Mucosa of descending colon (tissue), 3 donors: ENCODE measurements around the gene HSF5. TPM values are rescaled to one million over a fixed set of nuclear protein-coding genes. Genes with fewer than 3 reads are reported as not detected.
A peak's percentile ranks its signal among the peaks of the same experiment; 100 is the strongest.

ENCODE experiments used
- ATAC-seq: fragments of 200-7000 bp; cut with Tn5 transposase; one replicate; pipeline ENCODE4 v1.9.1; 2020; ENCODE audit warnings: mild to moderate bottlenecking, moderate library complexity
- DNase-seq, 3 donors: peaks; one replicate each; pipeline ENCODE4 v3.0.0-alpha.2; 2020
- H3K36me3 ChIP-seq: fragments of 200-600 bp; one replicate; pipeline ENCODE4 v1.8.0; 2021; ENCODE audit warnings: low read depth, mild to moderate bottlenecking
- H3K4me1 ChIP-seq: fragments of 200-600 bp; one replicate; pipeline ENCODE4 v1.8.0; 2021; ENCODE audit warnings: low read depth, mild to moderate bottlenecking
- H3K4me3 ChIP-seq: fragments of 200-600 bp; one replicate; pipeline ENCODE4 v1.8.0; 2021; ENCODE audit warnings: mild to moderate bottlenecking
- H3K9me3 ChIP-seq: fragments of 200-600 bp; one replicate; pipeline ENCODE4 v1.8.0; 2021; ENCODE audit warnings: mild to moderate bottlenecking
- CTCF ChIP-seq: fragments of 200-600 bp; IDR thresholded peaks from one replicate; pipeline ENCODE4 v1.8.0; 2022; ENCODE audit warnings: antibody characterized with exemption, mild to moderate bottlenecking
- intact Hi-C, 2 donors: fragments of 100-400 bp; cut with DNase I in 1 of 2; cut with micrococcal nuclease in 1 of 2; formaldehyde crosslinking; loops; one replicate each; pipeline versions ENCODE4 v1.11.0 to v1.11.1; 2022; cut with DNase I, micrococcal nuclease
- total RNA-seq, 3 donors: library from RNA; stranded (reverse); fragmentation: NEBNext Ultra II Directional in 2 of 3; extraction: Animal tissue kit (Norgen Biotek cat#: 25700) in 2 of 3; gene quantifications; one replicate each; pipeline versions ENCODE4 v1.2.1 to v1.2.4, GENCODE V29; 2021 to 2023
- donor health status: DM: no; HTN: no; CAD: no; lungs with moderate emphysema.
- donor health status: DM: no; HTN: no; CAD: no.
- donor health status: DM: no; HTN: yes; CAD: no.

HSF5 gene
- total RNA-seq, 3 donors from 2014 or later = 0.07 to 0.09 TPM; not detected in 1

DNA sequence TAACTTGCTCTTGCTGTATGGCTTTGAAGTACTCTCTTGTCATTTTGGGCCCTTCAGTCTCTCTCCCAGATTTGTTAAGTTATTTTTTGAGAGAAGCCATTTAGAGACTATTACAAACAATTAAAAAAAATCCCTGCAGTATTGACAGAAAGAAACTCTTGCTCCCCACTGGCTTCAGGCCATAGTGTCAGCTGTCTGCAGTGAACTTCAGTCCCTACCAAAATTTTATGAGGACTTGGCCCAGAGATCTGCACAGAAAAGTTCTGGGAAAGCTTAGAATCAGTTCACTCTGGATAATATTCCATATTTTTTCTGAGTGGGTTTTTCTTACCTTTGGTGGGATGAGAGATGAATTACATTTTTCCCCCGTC lies 105.4 kb downstream of the HSF5 start:
- ATAC-seq = no peak
- TF ChIP-seq CTCF = no peak

DNA sequence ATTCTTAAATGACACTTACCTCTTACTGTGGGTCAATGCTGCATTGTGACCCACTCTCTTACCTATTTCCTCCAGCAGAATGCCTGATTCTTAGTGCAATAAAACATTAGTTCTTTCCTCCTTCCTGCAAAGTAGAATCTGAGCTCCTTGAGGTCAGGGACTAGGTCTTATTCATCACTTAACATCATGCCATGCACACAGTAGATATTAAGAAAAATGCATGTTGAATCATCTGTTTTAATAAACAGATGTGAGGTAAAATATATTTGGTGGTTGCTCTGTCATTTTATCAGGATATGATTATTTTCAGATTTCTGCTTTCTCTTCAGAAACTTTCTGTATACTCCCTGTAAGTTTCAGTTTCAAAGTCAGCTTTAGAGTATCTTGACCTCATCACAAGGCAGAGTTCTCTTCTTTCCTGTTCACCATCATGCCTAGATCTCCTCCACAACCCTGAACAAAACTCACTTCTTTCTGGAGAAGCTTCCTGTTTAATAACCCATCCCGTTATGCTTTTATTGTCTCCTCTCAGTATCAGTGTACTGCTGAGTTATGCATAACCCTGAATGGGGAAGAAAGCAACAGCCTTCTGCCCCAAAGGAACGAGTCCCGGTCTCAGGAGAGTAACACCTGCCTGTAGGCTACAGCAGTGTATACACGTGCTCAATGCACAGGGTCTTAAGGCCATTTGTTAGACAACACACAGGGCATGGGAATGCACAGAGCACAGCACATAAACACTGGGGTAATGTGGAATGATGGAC lies 105.9 kb downstream of the HSF5 start:
- TF ChIP-seq CTCF = no peak
- no peaks in the 10 kb centered on the region for H3K36me3 ChIP-seq
- H3K4me3 ChIP-seq = no peak overlapping the region
- DNase-seq (no peak), ATAC-seq (peak; percentile 16)
- peaks cover 60% of the 10 kb centered on the region for H3K4me1 ChIP-seq
- intact Hi-C loops = no loop called here
- no peaks in the 10 kb centered on the region for H3K9me3 ChIP-seq

More for the DNA sequence above, 105.4 kb downstream of the HSF5 start:
- intact Hi-C loops = no loop called here
- no peaks in the 10 kb centered on the region for H3K9me3 ChIP-seq
- H3K4me1 ChIP-seq = peaks cover 62% of the 10 kb centered on the region
- DNase-seq = peak in 1 of 3 donors; percentile 63
- no peak overlapping the region for H3K4me3 ChIP-seq
- no peaks in the 10 kb centered on the region for H3K36me3 ChIP-seq

DNA sequence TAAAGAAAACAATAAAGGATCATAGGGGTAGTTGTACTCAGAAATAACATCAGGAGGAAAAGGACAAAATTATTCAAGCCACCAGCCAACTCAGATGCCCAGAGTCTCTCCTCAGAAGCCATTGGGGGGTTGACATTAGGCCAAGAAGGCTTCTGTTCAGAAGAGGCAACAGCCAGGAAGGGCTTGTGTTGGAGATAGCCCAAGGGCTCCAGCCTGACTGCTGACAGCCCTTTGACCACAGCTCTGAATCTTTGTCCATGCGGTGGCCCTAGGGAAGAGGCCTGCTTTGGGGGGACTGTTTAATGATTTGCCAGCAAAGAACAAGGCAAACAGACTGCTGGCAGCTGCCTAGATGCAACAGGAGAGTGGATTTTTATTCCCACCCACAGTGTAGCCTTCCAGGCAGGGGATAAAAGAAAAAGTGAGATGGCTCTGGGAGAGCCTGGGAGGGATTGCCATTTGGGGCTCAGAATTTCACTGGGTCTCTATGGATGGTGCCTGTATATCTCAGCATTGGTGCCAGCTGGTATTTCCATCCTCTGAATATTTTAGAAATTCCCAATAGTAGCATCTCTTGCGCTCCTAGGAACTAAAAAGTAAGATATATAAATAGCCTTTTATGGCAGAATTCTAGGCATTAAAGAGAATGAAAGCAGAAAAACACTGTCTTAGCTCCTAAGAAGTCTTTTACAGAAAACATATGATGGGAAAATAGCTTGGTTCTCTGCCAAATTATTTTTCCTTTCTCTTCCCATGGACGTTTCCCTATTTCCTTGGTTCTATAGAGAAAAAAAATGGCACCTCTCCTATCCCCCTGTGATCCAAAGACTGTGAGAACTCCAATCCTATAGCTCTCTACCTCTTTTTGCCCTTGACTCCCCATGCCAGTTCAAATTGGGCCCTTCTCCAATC lies 106.8 kb downstream of the HSF5 start:
- ATAC-seq (peak; percentile 35), DNase-seq (peak in 1 of 3 donors; percentile 36)
- intact Hi-C loops = no loop called here
- Histone ChIP-seq H3K36me3 (no peaks in the 10 kb centered on the region), H3K4me1 (peaks cover 61% of the 10 kb centered on the region), H3K9me3 (no peaks in the 10 kb centered on the region), H3K4me3 (no peak overlapping the region)
- no peak for TF ChIP-seq CTCF

- intact Hi-C loops = no loop called here
- no peak for TF ChIP-seq CTCF
These were observed 107.7 kb downstream of the HSF5 start for GRCh38 chr17:58380207-58381123.

GRCh38 chr17:58379511-58379824 lies 108.7 kb downstream of the HSF5 start:
- no peak for DNase-seq
- Histone ChIP-seq H3K4me1 (peaks cover 68% of the 10 kb centered on the region), H3K4me3 (no peak overlapping the region), H3K36me3 (no peaks in the 10 kb centered on the region), H3K9me3 (no peaks in the 10 kb centered on the region)
- intact Hi-C loops = no loop called here
- no peak for TF ChIP-seq CTCF
- no peak for ATAC-seq

More at GRCh38 chr17:58380207-58381123, 107.7 kb downstream of the HSF5 start:
- Histone ChIP-seq H3K4me1 (peaks cover 66% of the 10 kb centered on the region), H3K9me3 (no peaks in the 10 kb centered on the region), H3K36me3 (no peaks in the 10 kb centered on the region), H3K4me3 (no peak overlapping the region)
- ATAC-seq = no peak
- DNase-seq = no peak
